ENCODE results near the gene UNC93B1. TPM values are rescaled to one million over a fixed set of nuclear protein-coding genes. Genes with fewer than 3 reads are reported as not detected.
"Not testable (repeated sequence)": the region's sequence is repeated elsewhere in the genome, so short reads cannot be mapped to it uniquely, and the experiment has no call there.

The UNC93B1 gene
- total RNA-seq, 5 donors from 2014 or later (not counting 1 experiment from before 2014, with no cell fraction given) = 16.7 to 38.6 (median 27.8) TPM

DNA sequence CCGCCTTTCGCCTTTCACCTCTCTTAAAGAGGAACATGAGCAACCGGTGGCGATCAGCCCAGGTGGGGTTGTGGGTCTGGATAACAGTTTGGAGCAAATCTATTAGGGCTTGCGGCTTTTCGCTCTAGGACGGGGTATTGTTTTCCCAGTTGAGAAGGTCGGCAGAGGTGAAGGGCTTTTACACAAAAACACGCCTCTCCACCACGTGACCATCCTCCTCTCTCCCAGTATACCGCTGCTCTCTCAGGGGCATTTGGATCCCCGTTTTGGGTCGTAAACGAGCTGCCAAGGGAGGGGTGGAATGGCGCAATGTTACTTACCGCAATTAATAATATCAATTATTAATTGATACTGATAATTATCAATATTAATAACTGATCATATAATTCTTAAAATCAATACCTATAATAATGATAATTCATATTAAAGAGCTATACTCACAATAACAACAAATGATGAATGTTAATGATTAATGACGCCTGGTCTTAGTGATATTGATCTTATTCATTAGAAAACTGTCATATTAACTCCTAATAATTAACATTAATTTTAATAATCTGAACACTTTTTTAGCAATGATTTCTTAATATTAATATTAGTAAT, 21.5 kb downstream of the UNC93B1 start:
- ATAC-seq (replicated peaks in 1 of 4); CTCF ChIA-PET; H3K4me3 Mint-ChIP-seq; H3K36me3 Mint-ChIP-seq; H3K9me3 Mint-ChIP-seq; DNase-seq; H3K4me1 Mint-ChIP-seq; H3K9me3 ChIP-seq; POLR2A ChIA-PET; H3K4me1 ChIP-seq (ENCODE audit: control insufficient read depth in 1 of 2, extremely low read depth in 1 of 2, insufficient read depth in 2 of 2, low read length in 2 of 2); H3K27ac ChIP-seq (ENCODE audit: low read length); H3K27ac Mint-ChIP-seq; H3K36me3 ChIP-seq (ENCODE audit: control insufficient read depth in 2 of 2, extremely low read depth in 1 of 2, insufficient read depth in 1 of 2, low read length in 1 of 2); H3K27me3 ChIP-seq (replicated peaks in 1 of 2; ENCODE audit: control insufficient read depth in 2 of 2, extremely low read depth in 1 of 2, insufficient read depth in 2 of 2, low read length in 1 of 2); H3K4me3 ChIP-seq (ENCODE audit: control insufficient read depth in 1 of 2, extremely low read depth in 1 of 2, low read length in 1 of 2): not testable (repeated sequence)
- H3K27me3 Mint-ChIP-seq = peaks cover 14% of the 10 kb centered on the region in 2 donors
- no CpG with 5 or more reads among the region's 17 CpGs for WGBS (ENCODE audit: insufficient coverage)

DNA sequence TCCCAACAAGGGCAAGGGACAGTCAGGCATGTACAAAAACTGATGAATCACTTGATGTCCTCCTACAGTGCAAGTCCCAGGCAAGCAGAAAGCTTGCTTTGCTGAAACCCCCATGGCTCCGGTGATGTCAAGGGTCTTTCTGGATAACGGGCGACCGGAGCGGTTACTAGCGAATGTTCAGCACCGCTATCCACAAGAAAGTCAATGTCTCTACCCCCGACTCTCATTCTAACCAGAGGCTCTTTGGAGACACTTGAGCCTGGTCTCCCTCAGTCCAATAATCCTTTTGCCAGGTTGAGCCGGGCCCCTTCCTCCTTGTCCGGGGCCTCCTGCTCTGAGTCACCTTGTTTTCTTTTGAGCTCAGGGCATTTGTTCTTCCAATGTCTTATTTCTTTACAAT, 22.7 kb downstream of the UNC93B1 start:
- H3K4me1 ChIP-seq (ENCODE audit: control insufficient read depth in 1 of 2, extremely low read depth in 1 of 2, insufficient read depth in 2 of 2, low read length in 2 of 2); DNase-seq; H3K4me3 ChIP-seq (ENCODE audit: control insufficient read depth in 1 of 2, extremely low read depth in 1 of 2, low read length in 1 of 2); H3K9me3 Mint-ChIP-seq; H3K4me3 Mint-ChIP-seq; H3K36me3 ChIP-seq (ENCODE audit: control insufficient read depth in 2 of 2, extremely low read depth in 1 of 2, insufficient read depth in 1 of 2, low read length in 1 of 2); ATAC-seq (replicated peaks in 1 of 4); POLR2A ChIA-PET; H3K36me3 Mint-ChIP-seq; H3K4me1 Mint-ChIP-seq; H3K9me3 ChIP-seq; H3K27ac Mint-ChIP-seq; H3K27ac ChIP-seq (ENCODE audit: low read length); CTCF ChIA-PET; H3K27me3 ChIP-seq (replicated peaks in 1 of 2; ENCODE audit: control insufficient read depth in 2 of 2, extremely low read depth in 1 of 2, insufficient read depth in 2 of 2, low read length in 1 of 2): not testable (repeated sequence)
- peaks cover 18 to 20% of the 10 kb centered on the region in 2 donors for H3K27me3 Mint-ChIP-seq
- WGBS (ENCODE audit: insufficient coverage) = 92% methylated on average over 8 of the region's 10 CpGs

DNA sequence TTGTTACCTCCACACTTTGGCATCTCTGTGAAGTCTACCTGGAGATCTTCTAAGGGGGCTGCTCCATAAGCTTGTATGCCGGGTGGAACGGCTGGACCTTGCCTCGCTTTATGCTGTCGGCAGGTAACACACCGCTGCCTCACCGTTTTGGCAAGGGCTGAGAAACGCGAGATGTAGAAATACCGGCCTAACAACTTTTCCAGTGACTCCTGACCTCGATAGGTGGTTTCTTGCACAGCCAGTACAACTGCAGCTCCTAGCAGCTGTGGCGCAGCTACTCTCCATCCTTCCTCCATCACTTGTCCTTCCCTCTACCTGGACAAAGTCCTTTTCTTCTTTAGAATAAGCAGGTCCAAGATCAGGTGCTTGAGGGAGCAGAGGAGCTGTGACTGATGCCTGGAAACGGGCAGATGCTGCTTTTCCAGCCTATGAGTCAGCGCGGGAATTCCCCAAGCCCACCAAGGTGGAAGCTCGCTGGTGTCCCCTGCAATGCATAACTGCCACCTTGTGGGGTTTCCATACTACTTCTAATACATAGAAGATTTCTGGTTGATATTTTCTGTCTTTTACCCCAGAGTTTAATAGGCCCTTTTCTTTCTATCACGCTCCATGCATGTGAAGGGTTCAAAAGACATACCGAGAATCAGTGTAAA, 25.0 kb downstream of the UNC93B1 start:
- CTCF ChIA-PET; H3K27ac ChIP-seq (ENCODE audit: low read length): not testable (repeated sequence)

DNA sequence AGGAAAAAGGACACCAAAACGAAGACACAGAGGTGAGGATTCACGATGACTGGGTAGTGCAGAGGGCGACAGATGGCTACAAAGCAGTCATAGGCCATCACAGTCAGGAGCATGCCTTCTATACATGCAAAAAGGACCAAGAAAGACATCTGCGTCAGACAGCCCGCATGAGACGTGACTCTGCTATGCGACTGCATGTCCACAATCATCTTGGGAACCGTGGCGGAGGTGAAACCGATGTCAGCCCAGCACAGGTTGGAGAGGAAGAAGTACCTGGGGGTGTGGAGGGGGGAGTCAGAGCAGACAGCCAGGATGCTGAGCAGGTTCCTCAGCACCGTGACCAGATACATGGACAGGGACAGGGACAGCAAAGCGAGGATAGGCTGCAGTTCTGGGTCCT, 29.2 kb downstream of the UNC93B1 start:
- H3K27ac ChIP-seq (ENCODE audit: low read length); H3K4me1 ChIP-seq (ENCODE audit: control insufficient read depth in 1 of 2, extremely low read depth in 1 of 2, insufficient read depth in 2 of 2, low read length in 2 of 2); ATAC-seq (replicated peaks in 1 of 4); H3K27ac Mint-ChIP-seq; H3K4me3 ChIP-seq (ENCODE audit: control insufficient read depth in 1 of 2, extremely low read depth in 1 of 2, low read length in 1 of 2); H3K9me3 ChIP-seq; H3K9me3 Mint-ChIP-seq; POLR2A ChIA-PET; DNase-seq; H3K4me1 Mint-ChIP-seq; H3K36me3 Mint-ChIP-seq; H3K27me3 ChIP-seq (replicated peaks in 1 of 2; ENCODE audit: control insufficient read depth in 2 of 2, extremely low read depth in 1 of 2, insufficient read depth in 2 of 2, low read length in 1 of 2); CTCF ChIA-PET; H3K36me3 ChIP-seq (ENCODE audit: control insufficient read depth in 2 of 2, extremely low read depth in 1 of 2, insufficient read depth in 1 of 2, low read length in 1 of 2); H3K4me3 Mint-ChIP-seq: not testable (repeated sequence)
- 80% methylated on average over 10 of the region's 12 CpGs for WGBS (ENCODE audit: insufficient coverage)
- H3K27me3 Mint-ChIP-seq = peaks cover 29% of the 10 kb centered on the region in 2 donors

More for the DNA sequence above, 25.0 kb downstream of the UNC93B1 start:
- ATAC-seq (replicated peaks in 1 of 4); H3K9me3 Mint-ChIP-seq; H3K4me3 Mint-ChIP-seq; H3K4me1 ChIP-seq (ENCODE audit: control insufficient read depth in 1 of 2, extremely low read depth in 1 of 2, insufficient read depth in 2 of 2, low read length in 2 of 2); H3K4me1 Mint-ChIP-seq; H3K36me3 ChIP-seq (ENCODE audit: control insufficient read depth in 2 of 2, extremely low read depth in 1 of 2, insufficient read depth in 1 of 2, low read length in 1 of 2); H3K27ac Mint-ChIP-seq; H3K27me3 ChIP-seq (replicated peaks in 1 of 2; ENCODE audit: control insufficient read depth in 2 of 2, extremely low read depth in 1 of 2, insufficient read depth in 2 of 2, low read length in 1 of 2); POLR2A ChIA-PET; DNase-seq; H3K4me3 ChIP-seq (ENCODE audit: control insufficient read depth in 1 of 2, extremely low read depth in 1 of 2, low read length in 1 of 2); H3K9me3 ChIP-seq; H3K36me3 Mint-ChIP-seq: not testable (repeated sequence)
- peaks cover 18 to 19% of the 10 kb centered on the region in 2 donors for H3K27me3 Mint-ChIP-seq
- 73% methylated on average over 11 of the region's 17 CpGs for WGBS (ENCODE audit: insufficient coverage)

DNA sequence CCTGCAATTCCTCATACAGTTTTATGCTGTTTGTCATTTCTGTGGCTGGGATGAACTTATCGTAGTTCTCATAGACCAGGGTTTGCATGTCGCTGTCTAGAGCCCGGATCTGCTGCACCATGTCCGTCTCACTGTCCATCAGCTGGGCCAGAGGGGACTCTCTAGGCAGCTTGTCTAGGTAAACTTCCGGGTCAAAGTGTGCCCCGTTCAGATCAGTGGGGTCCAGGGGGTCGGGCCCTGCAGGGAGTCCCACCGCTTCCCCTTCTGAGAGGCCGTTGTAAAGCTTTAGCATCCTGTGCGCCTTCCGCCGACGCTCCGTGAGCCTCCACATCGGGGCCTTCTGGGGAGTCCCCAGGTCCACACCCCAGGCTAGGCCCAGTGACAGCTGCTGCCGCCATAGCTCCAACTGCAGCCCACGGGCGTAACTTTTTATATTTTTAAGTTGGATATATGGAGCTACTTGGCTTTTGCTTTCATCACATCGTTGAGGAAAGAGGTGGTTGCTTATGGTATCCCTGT, 38.0 kb downstream of the UNC93B1 start:
- ATAC-seq (replicated peaks in 1 of 4); H3K4me3 Mint-ChIP-seq; H3K36me3 Mint-ChIP-seq; H3K9me3 Mint-ChIP-seq; H3K27ac Mint-ChIP-seq; H3K9me3 ChIP-seq; DNase-seq; POLR2A ChIA-PET; H3K27ac ChIP-seq (ENCODE audit: low read length); H3K4me3 ChIP-seq (ENCODE audit: control insufficient read depth in 1 of 2, extremely low read depth in 1 of 2, low read length in 1 of 2); H3K27me3 ChIP-seq (replicated peaks in 1 of 2; ENCODE audit: control insufficient read depth in 2 of 2, extremely low read depth in 1 of 2, insufficient read depth in 2 of 2, low read length in 1 of 2); H3K36me3 ChIP-seq (ENCODE audit: control insufficient read depth in 2 of 2, extremely low read depth in 1 of 2, insufficient read depth in 1 of 2, low read length in 1 of 2); H3K4me1 ChIP-seq (ENCODE audit: control insufficient read depth in 1 of 2, extremely low read depth in 1 of 2, insufficient read depth in 2 of 2, low read length in 2 of 2); CTCF ChIA-PET; H3K4me1 Mint-ChIP-seq: not testable (repeated sequence)
- 95% methylated on average over 14 of the region's 19 CpGs for WGBS (ENCODE audit: insufficient coverage)
- peaks cover 8 to 11% of the 10 kb centered on the region in 2 donors for H3K27me3 Mint-ChIP-seq

DNA sequence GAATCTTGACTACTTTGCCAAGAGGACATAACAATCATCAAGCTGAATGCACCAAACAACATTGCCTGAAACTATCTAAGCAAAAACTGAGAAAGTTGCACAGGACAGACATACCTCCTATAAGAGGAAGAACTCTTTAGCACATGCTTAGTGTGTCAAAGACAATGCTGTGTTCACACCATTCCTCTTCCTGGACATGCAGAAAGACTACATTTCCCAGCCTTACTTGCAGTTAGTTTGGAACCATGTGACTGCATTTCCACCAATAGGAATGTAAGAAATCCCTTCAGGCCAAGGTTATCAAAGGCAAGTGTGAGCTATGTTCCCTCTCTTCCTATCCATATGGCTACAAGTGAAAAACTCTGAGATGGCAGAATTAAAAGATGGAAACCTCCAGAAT, 39.2 kb downstream of the UNC93B1 start:
- H3K9me3 Mint-ChIP-seq; H3K4me3 ChIP-seq (ENCODE audit: control insufficient read depth in 1 of 2, extremely low read depth in 1 of 2, low read length in 1 of 2); H3K27ac Mint-ChIP-seq; H3K27me3 ChIP-seq (replicated peaks in 1 of 2; ENCODE audit: control insufficient read depth in 2 of 2, extremely low read depth in 1 of 2, insufficient read depth in 2 of 2, low read length in 1 of 2); CTCF ChIA-PET; H3K4me3 Mint-ChIP-seq; H3K9me3 ChIP-seq; DNase-seq; H3K4me1 Mint-ChIP-seq; H3K36me3 ChIP-seq (ENCODE audit: control insufficient read depth in 2 of 2, extremely low read depth in 1 of 2, insufficient read depth in 1 of 2, low read length in 1 of 2); POLR2A ChIA-PET; H3K36me3 Mint-ChIP-seq; H3K27ac ChIP-seq (ENCODE audit: low read length); ATAC-seq (replicated peaks in 1 of 4); H3K4me1 ChIP-seq (ENCODE audit: control insufficient read depth in 1 of 2, extremely low read depth in 1 of 2, insufficient read depth in 2 of 2, low read length in 2 of 2): not testable (repeated sequence)
- H3K27me3 Mint-ChIP-seq = peaks cover 8 to 11% of the 10 kb centered on the region in 2 donors
